ENCODE measurements around the gene LRRC43.

- TF ChIP-seq CTCF (IDR thresholded peaks at IDR 0.05) = no peak
- TF ChIP-seq POLR2A (IDR thresholded peaks at IDR 0.05) = no peak
Observed at GRCh38 chr12:122159882-122160281, 23.0 kb upstream of the LRRC43 start.
